ENCODE results near the gene RGS3.

RGS3 gene

GRCh38 chr9:113640418-113640817 lies 176.9 kb downstream of the RGS3 start:
- no peak for TF ChIP-seq REST (IDR thresholded peaks at IDR 0.05; ENCODE audit: insufficient replicate concordance, low read depth)
- TF ChIP-seq CTCF (IDR thresholded peaks at IDR 0.05; ENCODE audit: insufficient read depth, low read length): no peak
- Histone ChIP-seq H3K27me3 (ENCODE audit: insufficient read depth, poor library complexity, severe bottlenecking) (no peaks in the 10 kb centered on the region), H3K27ac (replicated peaks) (no peak overlapping the region), H3K4me3 (replicated peaks; ENCODE audit: insufficient read depth, low read length) (no peak overlapping the region)
- no peak for DNase-seq (ENCODE audit: low read depth in 1 of 2, low spot score in 1 of 2)

- no peak overlapping the region for H3K27ac ChIP-seq (replicated peaks)
- DNase-seq (ENCODE audit: low read depth in 1 of 2, low spot score in 1 of 2): no peak
- no peaks in the 10 kb centered on the region for H3K27me3 ChIP-seq (ENCODE audit: insufficient read depth, poor library complexity, severe bottlenecking)
Observed at GRCh38 chr9:113641100-113641885, 177.8 kb downstream of the RGS3 start.

GRCh38 chr9:113644321-113644720 lies 180.8 kb downstream of the RGS3 start:
- no peak overlapping the region for H3K4me3 ChIP-seq (replicated peaks; ENCODE audit: insufficient read depth, low read length)
- TF ChIP-seq GABPA (IDR thresholded peaks at IDR 0.05; ENCODE audit: low read depth) (no peak), CTCF (IDR thresholded peaks at IDR 0.05; ENCODE audit: insufficient read depth, low read length) (no peak), SPI1 (IDR thresholded peaks at IDR 0.05; ENCODE audit: borderline replicate concordance, low read depth) (no peak), POLR2AphosphoS5 (IDR thresholded peaks at IDR 0.05; ENCODE audit: low read depth) (no peak), REST (IDR thresholded peaks at IDR 0.05; ENCODE audit: insufficient replicate concordance, low read depth) (no peak)
- H3K27ac ChIP-seq (replicated peaks): no peak overlapping the region
- no peak for DNase-seq (ENCODE audit: low read depth in 1 of 2, low spot score in 1 of 2)
- no peaks in the 10 kb centered on the region for H3K27me3 ChIP-seq (ENCODE audit: insufficient read depth, poor library complexity, severe bottlenecking)

More at GRCh38 chr9:113641100-113641885, 177.8 kb downstream of the RGS3 start:
- no peak overlapping the region for H3K4me3 ChIP-seq (replicated peaks; ENCODE audit: insufficient read depth, low read length)
- no peak for TF ChIP-seq POLR2AphosphoS5 (IDR thresholded peaks at IDR 0.05; ENCODE audit: low read depth)
- TF ChIP-seq CTCF (IDR thresholded peaks at IDR 0.05; ENCODE audit: insufficient read depth, low read length): no peak
- TF ChIP-seq GABPA (IDR thresholded peaks at IDR 0.05; ENCODE audit: low read depth): no peak
- no peak for TF ChIP-seq REST (IDR thresholded peaks at IDR 0.05; ENCODE audit: insufficient replicate concordance, low read depth)
- TF ChIP-seq SPI1 (IDR thresholded peaks at IDR 0.05; ENCODE audit: borderline replicate concordance, low read depth): no peak
